GM13976 (cell line): ENCODE measurements around the gene SFMBT2.

ENCODE experiments used
- DNase-seq: peaks from one replicate; pipeline ENCODE4 v3.0.0; 2012; ENCODE audit warnings: low spot score
- CTCF ChIP-seq: IDR thresholded peaks from 2 replicates; pipeline ENCODE4 v1.5.1; 2012; ENCODE audit warnings: borderline replicate concordance, mild to moderate bottlenecking; ENCODE audit not compliant: insufficient read depth; ENCODE audit errors: extremely low read depth, missing control alignments, control extremely low read depth
- in situ Hi-C: fragments of 300-500 bp; cut with MboI; formaldehyde crosslinking; loops from one replicate; pipeline ENCODE4 v1.12.0; 2022; ENCODE audit warnings: low sequenced_read_pairs, mixed read lengths, inconsistent platforms; ENCODE audit not compliant: unreplicated experiment

The SFMBT2 gene

GRCh38 chr10:7152341-7152740, 258.5 kb downstream of the SFMBT2 start:
- in situ Hi-C loops = no loop called here
- DNase-seq = no peak

GRCh38 chr10:7151538-7151937, 259.3 kb downstream of the SFMBT2 start:
- TF ChIP-seq CTCF = no peak
- in situ Hi-C loops = no loop called here
- DNase-seq = no peak

More at GRCh38 chr10:7152341-7152740, 258.5 kb downstream of the SFMBT2 start:
- TF ChIP-seq CTCF = no peak

GRCh38 chr10:7150349-7150748, 260.5 kb downstream of the SFMBT2 start:
- in situ Hi-C loops = no loop called here
- TF ChIP-seq CTCF = no peak
- DNase-seq = no peak

GRCh38 chr10:7146189-7146588, 264.6 kb downstream of the SFMBT2 start:
- in situ Hi-C loops = no loop called here
- no peak for TF ChIP-seq CTCF
- DNase-seq = no peak

GRCh38 chr10:7136016-7136415, 274.8 kb downstream of the SFMBT2 start:
- TF ChIP-seq CTCF = no peak
- no peak for DNase-seq
- in situ Hi-C loops = no loop called here

- in situ Hi-C loops = no loop called here
- no peak for DNase-seq
- TF ChIP-seq CTCF = no peak
Measured at GRCh38 chr10:7135188-7135587, 275.6 kb downstream of the SFMBT2 start.

GRCh38 chr10:7134448-7134847, 276.4 kb downstream of the SFMBT2 start:
- no peak for DNase-seq
- TF ChIP-seq CTCF = no peak
- in situ Hi-C loops = no loop called here
